Loucy (cell line): ENCODE data around the gene SH3BP5.

Experiments
- H2AFZ ChIP-seq: fragments of 200-600 bp; sonication (generic); 2 replicates; pipeline ENCODE4 v1.6.0; 2016; ENCODE audit warnings: antibody characterized with exemption, mild to moderate bottlenecking, low read length, moderate library complexity
- H3F3A ChIP-seq: fragments of 200-600 bp; 2 replicates; pipeline ENCODE4 v1.6.0; 2016; ENCODE audit warnings: antibody characterized with exemption, low read depth, mild to moderate bottlenecking
- H3K27me3 ChIP-seq: fragments of 200-600 bp; sonication (generic); 2 replicates; pipeline ENCODE4 v1.6.1; 2014; ENCODE audit warnings: low read length, mild to moderate bottlenecking; ENCODE audit not compliant: insufficient read depth, poor library complexity, severe bottlenecking
- H3K36me3 ChIP-seq: fragments of 200-600 bp; sonication (generic); 2 replicates; pipeline ENCODE4 v1.6.1; 2016; ENCODE audit warnings: low read length; ENCODE audit not compliant: insufficient read depth
- H3K4me1 ChIP-seq: fragments of 200-600 bp; sonication (generic); 2 replicates; pipeline ENCODE4 v1.5.1; 2014; ENCODE audit warnings: low read length, mild to moderate bottlenecking; ENCODE audit not compliant: insufficient read depth, poor library complexity, severe bottlenecking
- H3K4me2 ChIP-seq: fragments of 200-600 bp; sonication (generic); 2 replicates; pipeline ENCODE4 v1.6.0; 2014; ENCODE audit warnings: antibody characterized with exemption, low read length, low read depth, mild to moderate bottlenecking; ENCODE audit not compliant: poor library complexity, severe bottlenecking
- H3K4me3 ChIP-seq: fragments of 200-600 bp; sonication (generic); 2 replicates; pipeline ENCODE4 v1.5.1; 2014; ENCODE audit warnings: low read length, mild to moderate bottlenecking, mixed read lengths; ENCODE audit not compliant: poor library complexity, severe bottlenecking
- H3K79me2 ChIP-seq: fragments of 200-600 bp; sonication (generic); 2 replicates; pipeline ENCODE4 v1.6.1; 2014; ENCODE audit warnings: low read length; ENCODE audit not compliant: insufficient read depth
- H3K9ac ChIP-seq: fragments of 200-600 bp; sonication (generic); 2 replicates; pipeline ENCODE4 v1.6.0; 2014; ENCODE audit warnings: mild to moderate bottlenecking, low read depth, low read length, moderate library complexity; ENCODE audit not compliant: poor library complexity, severe bottlenecking
- H3K9me2 ChIP-seq: fragments of 200-600 bp; sonication (generic); replicated peaks from 2 replicates; pipeline ENCODE4 v1.6.1; 2016; ENCODE audit warnings: low read depth, low read length, mixed read lengths
- H3K9me3 ChIP-seq: fragments of 200-600 bp; sonication (generic); 2 replicates; pipeline ENCODE4 v1.6.1; 2014; ENCODE audit warnings: mild to moderate bottlenecking, antibody characterized with exemption, low read length, low read depth; ENCODE audit not compliant: insufficient read depth
- H4K20me1 ChIP-seq: fragments of 200-600 bp; sonication (generic); 2 replicates; pipeline ENCODE4 v1.6.0; 2014; ENCODE audit warnings: antibody characterized with exemption, low read length, mild to moderate bottlenecking; ENCODE audit not compliant: insufficient read depth, poor library complexity, severe bottlenecking
- EZH2phosphoT487 ChIP-seq: fragments of 200-600 bp; IDR thresholded peaks from 2 replicates; pipeline ENCODE4 v1.6.1; 2018; ENCODE audit warnings: antibody characterized with exemption, mild to moderate bottlenecking, moderate library complexity, borderline replicate concordance
- TF ChIP-seq, protein P1 (sequence below): fragments of 200-600 bp; sonication (generic); conservative IDR thresholded peaks from 2 replicates; pipeline ENCODE4 v1.5.1; 2014; ENCODE audit warnings: mild to moderate bottlenecking, antibody characterized with exemption, low read length

SH3BP5 gene

GRCh38 chr3:15216501-15216900 is 115.9 kb downstream of the SH3BP5 start:
- Histone ChIP-seq H3K4me3 (no peak overlapping the region), H2AFZ (no peak overlapping the region), H3K27me3 (no peaks in the 10 kb centered on the region), H3K79me2 (peaks cover 2% of the 10 kb centered on the region), H3K9me3 (no peaks in the 10 kb centered on the region), H3F3A (no peaks in the 10 kb centered on the region), H3K9ac (no peak overlapping the region), H4K20me1 (no peaks in the 10 kb centered on the region), H3K4me1 (peaks cover under 1% of the 10 kb centered on the region), H3K36me3 (peaks cover 57% of the 10 kb centered on the region; the same call in 1 of the 2 replicates), H3K4me2 (no peak overlapping the region), H3K9me2 (no peaks in the 10 kb centered on the region)
- TF ChIP-seq, protein P1, sequence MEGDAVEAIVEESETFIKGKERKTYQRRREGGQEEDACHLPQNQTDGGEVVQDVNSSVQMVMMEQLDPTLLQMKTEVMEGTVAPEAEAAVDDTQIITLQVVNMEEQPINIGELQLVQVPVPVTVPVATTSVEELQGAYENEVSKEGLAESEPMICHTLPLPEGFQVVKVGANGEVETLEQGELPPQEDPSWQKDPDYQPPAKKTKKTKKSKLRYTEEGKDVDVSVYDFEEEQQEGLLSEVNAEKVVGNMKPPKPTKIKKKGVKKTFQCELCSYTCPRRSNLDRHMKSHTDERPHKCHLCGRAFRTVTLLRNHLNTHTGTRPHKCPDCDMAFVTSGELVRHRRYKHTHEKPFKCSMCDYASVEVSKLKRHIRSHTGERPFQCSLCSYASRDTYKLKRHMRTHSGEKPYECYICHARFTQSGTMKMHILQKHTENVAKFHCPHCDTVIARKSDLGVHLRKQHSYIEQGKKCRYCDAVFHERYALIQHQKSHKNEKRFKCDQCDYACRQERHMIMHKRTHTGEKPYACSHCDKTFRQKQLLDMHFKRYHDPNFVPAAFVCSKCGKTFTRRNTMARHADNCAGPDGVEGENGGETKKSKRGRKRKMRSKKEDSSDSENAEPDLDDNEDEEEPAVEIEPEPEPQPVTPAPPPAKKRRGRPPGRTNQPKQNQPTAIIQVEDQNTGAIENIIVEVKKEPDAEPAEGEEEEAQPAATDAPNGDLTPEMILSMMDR, result no peak
- TF ChIP-seq EZH2phosphoT487, result no peak

- peaks cover 7% of the 10 kb centered on the region for H3K79me2 ChIP-seq
- peaks cover 55% of the 10 kb centered on the region; the same call in 1 of the 2 replicates for H3K36me3 ChIP-seq
Observed at GRCh38 chr3:15215996-15216395, 116.4 kb downstream of the SH3BP5 start.

DNA sequence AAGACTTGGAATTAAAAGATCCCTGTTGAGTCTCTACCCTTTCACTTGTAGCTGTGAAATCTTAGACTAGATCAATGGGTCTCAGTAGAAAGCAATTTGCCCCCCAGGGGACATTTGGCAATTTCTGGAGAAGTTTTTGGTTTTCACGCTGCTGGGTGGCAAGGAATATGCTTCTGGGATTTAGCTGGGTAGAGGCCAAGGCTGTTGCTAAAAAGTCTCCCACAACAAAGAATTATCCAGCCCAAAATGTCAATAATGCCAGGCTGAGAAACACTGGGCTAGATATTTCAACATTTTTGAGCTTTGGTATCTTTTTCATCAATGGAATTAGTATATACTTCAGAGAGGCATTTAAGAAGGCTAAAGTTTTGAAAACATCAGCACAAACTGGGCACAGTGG is 117.6 kb downstream of the SH3BP5 start:
- H3K27me3 ChIP-seq, result no peaks in the 10 kb centered on the region
- peaks cover 19% of the 10 kb centered on the region for H3K79me2 ChIP-seq
- H3K4me3 ChIP-seq, result no peak overlapping the region
- no peaks in the 10 kb centered on the region for H3K9me3 ChIP-seq
- H3K4me1 ChIP-seq, result peaks cover 12% of the 10 kb centered on the region
- no peak overlapping the region for H2AFZ ChIP-seq
- H3K4me2 ChIP-seq, result no peak overlapping the region
- H3K9me2 ChIP-seq, result no peaks in the 10 kb centered on the region
- H3K36me3 ChIP-seq, result peaks cover 44% of the 10 kb centered on the region; the same call in 1 of the 2 replicates
- no peak overlapping the region for H3K9ac ChIP-seq
- H4K20me1 ChIP-seq, result peaks cover 6% of the 10 kb centered on the region
- TF ChIP-seq EZH2phosphoT487, result no peak
- TF ChIP-seq, protein P1, result no peak
- H3F3A ChIP-seq, result no peaks in the 10 kb centered on the region

More at GRCh38 chr3:15215996-15216395, 116.4 kb downstream of the SH3BP5 start:
- Histone ChIP-seq H3K27me3 (no peaks in the 10 kb centered on the region), H3K4me2 (no peak overlapping the region), H3K4me3 (no peak overlapping the region), H4K20me1 (no peaks in the 10 kb centered on the region), H3K9me3 (no peaks in the 10 kb centered on the region), H3K9ac (no peak overlapping the region), H3F3A (no peaks in the 10 kb centered on the region), H2AFZ (no peak overlapping the region), H3K9me2 (no peaks in the 10 kb centered on the region), H3K4me1 (peaks cover 5% of the 10 kb centered on the region)
- no peak for TF ChIP-seq EZH2phosphoT487
- TF ChIP-seq, protein P1, result no peak
